ENCODE data around the gene GFPT2.

DNA sequence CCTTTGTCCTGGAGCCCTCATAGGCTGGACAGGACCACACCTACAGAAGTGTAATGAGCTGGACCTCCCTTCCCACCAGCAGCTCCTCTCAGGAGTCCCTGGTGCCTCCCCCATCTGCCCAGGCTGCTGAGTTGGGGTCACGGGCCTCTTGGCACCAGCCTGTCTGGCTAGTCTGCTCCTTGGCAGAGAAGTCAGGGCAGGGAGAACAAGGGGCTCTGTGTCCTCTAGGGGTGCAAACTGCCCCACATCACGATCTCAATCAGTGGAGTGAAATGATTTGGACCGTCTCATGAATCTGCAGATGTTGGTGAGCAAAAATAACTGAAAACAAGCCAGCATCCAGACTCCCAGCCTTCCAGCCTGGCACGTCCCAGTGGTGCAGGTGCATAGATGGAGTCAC, 14.9 kb upstream of the GFPT2 start:
- TF ChIP-seq EZH2 (IDR thresholded peaks at IDR 0.05; ENCODE audit: borderline replicate concordance, control insufficient read depth, low read depth, low read length) (no peak), HDGF (IDR thresholded peaks at IDR 0.05) (no peak), CEBPB (IDR thresholded peaks at IDR 0.05; ENCODE audit: borderline replicate concordance in 1 of 2, low read depth in 2 of 2, low read length in 2 of 2) (no peak), FOS (IDR thresholded peaks at IDR 0.05; ENCODE audit: borderline replicate concordance, extremely low read depth, insufficient read length) (no peak), JUNB (IDR thresholded peaks at IDR 0.05) (no peak), ESRRA (IDR thresholded peaks at IDR 0.05; ENCODE audit: low read length) (no peak), TCF7 (IDR thresholded peaks at IDR 0.05; ENCODE audit: borderline replicate concordance) (no peak)
- TF ChIP-seq, protein P1, sequence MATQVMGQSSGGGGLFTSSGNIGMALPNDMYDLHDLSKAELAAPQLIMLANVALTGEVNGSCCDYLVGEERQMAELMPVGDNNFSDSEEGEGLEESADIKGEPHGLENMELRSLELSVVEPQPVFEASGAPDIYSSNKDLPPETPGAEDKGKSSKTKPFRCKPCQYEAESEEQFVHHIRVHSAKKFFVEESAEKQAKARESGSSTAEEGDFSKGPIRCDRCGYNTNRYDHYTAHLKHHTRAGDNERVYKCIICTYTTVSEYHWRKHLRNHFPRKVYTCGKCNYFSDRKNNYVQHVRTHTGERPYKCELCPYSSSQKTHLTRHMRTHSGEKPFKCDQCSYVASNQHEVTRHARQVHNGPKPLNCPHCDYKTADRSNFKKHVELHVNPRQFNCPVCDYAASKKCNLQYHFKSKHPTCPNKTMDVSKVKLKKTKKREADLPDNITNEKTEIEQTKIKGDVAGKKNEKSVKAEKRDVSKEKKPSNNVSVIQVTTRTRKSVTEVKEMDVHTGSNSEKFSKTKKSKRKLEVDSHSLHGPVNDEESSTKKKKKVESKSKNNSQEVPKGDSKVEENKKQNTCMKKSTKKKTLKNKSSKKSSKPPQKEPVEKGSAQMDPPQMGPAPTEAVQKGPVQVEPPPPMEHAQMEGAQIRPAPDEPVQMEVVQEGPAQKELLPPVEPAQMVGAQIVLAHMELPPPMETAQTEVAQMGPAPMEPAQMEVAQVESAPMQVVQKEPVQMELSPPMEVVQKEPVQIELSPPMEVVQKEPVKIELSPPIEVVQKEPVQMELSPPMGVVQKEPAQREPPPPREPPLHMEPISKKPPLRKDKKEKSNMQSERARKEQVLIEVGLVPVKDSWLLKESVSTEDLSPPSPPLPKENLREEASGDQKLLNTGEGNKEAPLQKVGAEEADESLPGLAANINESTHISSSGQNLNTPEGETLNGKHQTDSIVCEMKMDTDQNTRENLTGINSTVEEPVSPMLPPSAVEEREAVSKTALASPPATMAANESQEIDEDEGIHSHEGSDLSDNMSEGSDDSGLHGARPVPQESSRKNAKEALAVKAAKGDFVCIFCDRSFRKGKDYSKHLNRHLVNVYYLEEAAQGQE (IDR thresholded peaks at IDR 0.05; ENCODE audit: low read depth, low read length): no peak
- TF ChIP-seq, protein P2, sequence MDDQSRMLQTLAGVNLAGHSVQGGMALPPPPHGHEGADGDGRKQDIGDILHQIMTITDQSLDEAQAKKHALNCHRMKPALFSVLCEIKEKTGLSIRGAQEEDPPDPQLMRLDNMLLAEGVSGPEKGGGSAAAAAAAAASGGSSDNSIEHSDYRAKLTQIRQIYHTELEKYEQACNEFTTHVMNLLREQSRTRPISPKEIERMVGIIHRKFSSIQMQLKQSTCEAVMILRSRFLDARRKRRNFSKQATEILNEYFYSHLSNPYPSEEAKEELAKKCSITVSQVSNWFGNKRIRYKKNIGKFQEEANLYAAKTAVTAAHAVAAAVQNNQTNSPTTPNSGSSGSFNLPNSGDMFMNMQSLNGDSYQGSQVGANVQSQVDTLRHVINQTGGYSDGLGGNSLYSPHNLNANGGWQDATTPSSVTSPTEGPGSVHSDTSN (IDR thresholded peaks at IDR 0.05; ENCODE audit: insufficient replicate concordance, low read depth, low read length): no peak

Measured in GM12878 (cell line).